Measurements from ENCODE around the gene SPRR2D. TPM values are rescaled to one million over a fixed set of nuclear protein-coding genes. Genes with fewer than 3 reads are reported as not detected.

Gene SPRR2D
- total and polyA plus RNA-seq, 2 experiments from 2014 or later, result not detected

DNA sequence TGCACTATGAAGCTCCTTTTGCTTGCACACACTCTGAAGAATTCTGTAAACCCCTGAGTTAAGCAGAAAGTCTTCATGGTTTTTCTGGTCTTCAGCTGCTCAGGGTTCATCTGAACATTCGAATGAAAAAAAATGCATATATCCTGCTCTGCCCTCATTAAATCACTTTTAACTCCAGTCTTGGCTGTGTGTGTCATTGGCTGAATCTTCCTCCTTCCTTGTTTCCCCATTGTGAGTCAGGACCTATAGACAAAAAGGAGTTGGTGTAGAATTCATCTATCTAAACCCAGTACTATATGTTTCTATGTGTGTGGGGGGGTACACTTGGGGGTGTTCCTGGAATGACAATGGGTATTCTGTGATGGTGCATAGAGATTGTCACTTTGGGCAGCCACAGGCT is 16.5 kb downstream of the SPRR2D start:
- Histone ChIP-seq H3K27me3 (ENCODE audit: insufficient read depth) (no peaks in the 10 kb centered on the region), H3K4me3 (no peak overlapping the region), H3K4me1 (ENCODE audit: insufficient read depth) (peaks cover 15% of the 10 kb centered on the region), H3F3A (replicated peaks; ENCODE audit: low read depth) (no peaks in the 10 kb centered on the region), H3K27ac (ENCODE audit: low read depth) (no peak overlapping the region), H4K20me1 (replicated peaks; ENCODE audit: insufficient read depth) (no peaks in the 10 kb centered on the region), H3K79me2 (replicated peaks; ENCODE audit: insufficient read depth) (no peaks in the 10 kb centered on the region), H3K4me2 (no peak overlapping the region), H2AFZ (no peak overlapping the region), H3K9me2 (ENCODE audit: insufficient read depth) (peaks cover 4% of the 10 kb centered on the region; the same call in 1 of the 2 replicates), H3K36me3 (ENCODE audit: insufficient read depth) (no peaks in the 10 kb centered on the region)
- no peaks in the 10 kb centered on the region for H3K36me3 Mint-ChIP-seq (ENCODE audit: low read depth)
- TF ChIP-seq, protein P1, sequence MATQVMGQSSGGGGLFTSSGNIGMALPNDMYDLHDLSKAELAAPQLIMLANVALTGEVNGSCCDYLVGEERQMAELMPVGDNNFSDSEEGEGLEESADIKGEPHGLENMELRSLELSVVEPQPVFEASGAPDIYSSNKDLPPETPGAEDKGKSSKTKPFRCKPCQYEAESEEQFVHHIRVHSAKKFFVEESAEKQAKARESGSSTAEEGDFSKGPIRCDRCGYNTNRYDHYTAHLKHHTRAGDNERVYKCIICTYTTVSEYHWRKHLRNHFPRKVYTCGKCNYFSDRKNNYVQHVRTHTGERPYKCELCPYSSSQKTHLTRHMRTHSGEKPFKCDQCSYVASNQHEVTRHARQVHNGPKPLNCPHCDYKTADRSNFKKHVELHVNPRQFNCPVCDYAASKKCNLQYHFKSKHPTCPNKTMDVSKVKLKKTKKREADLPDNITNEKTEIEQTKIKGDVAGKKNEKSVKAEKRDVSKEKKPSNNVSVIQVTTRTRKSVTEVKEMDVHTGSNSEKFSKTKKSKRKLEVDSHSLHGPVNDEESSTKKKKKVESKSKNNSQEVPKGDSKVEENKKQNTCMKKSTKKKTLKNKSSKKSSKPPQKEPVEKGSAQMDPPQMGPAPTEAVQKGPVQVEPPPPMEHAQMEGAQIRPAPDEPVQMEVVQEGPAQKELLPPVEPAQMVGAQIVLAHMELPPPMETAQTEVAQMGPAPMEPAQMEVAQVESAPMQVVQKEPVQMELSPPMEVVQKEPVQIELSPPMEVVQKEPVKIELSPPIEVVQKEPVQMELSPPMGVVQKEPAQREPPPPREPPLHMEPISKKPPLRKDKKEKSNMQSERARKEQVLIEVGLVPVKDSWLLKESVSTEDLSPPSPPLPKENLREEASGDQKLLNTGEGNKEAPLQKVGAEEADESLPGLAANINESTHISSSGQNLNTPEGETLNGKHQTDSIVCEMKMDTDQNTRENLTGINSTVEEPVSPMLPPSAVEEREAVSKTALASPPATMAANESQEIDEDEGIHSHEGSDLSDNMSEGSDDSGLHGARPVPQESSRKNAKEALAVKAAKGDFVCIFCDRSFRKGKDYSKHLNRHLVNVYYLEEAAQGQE (IDR thresholded peaks at IDR 0.05; ENCODE audit: unreplicated experiment), result no peak
- no peak for TF ChIP-seq STAT1 (IDR thresholded peaks at IDR 0.05; ENCODE audit: unreplicated experiment)
- TF ChIP-seq ZNF114 (CRISPR knock-in tag; IDR thresholded peaks at IDR 0.05), result no peak
- TF ChIP-seq, protein P2, sequence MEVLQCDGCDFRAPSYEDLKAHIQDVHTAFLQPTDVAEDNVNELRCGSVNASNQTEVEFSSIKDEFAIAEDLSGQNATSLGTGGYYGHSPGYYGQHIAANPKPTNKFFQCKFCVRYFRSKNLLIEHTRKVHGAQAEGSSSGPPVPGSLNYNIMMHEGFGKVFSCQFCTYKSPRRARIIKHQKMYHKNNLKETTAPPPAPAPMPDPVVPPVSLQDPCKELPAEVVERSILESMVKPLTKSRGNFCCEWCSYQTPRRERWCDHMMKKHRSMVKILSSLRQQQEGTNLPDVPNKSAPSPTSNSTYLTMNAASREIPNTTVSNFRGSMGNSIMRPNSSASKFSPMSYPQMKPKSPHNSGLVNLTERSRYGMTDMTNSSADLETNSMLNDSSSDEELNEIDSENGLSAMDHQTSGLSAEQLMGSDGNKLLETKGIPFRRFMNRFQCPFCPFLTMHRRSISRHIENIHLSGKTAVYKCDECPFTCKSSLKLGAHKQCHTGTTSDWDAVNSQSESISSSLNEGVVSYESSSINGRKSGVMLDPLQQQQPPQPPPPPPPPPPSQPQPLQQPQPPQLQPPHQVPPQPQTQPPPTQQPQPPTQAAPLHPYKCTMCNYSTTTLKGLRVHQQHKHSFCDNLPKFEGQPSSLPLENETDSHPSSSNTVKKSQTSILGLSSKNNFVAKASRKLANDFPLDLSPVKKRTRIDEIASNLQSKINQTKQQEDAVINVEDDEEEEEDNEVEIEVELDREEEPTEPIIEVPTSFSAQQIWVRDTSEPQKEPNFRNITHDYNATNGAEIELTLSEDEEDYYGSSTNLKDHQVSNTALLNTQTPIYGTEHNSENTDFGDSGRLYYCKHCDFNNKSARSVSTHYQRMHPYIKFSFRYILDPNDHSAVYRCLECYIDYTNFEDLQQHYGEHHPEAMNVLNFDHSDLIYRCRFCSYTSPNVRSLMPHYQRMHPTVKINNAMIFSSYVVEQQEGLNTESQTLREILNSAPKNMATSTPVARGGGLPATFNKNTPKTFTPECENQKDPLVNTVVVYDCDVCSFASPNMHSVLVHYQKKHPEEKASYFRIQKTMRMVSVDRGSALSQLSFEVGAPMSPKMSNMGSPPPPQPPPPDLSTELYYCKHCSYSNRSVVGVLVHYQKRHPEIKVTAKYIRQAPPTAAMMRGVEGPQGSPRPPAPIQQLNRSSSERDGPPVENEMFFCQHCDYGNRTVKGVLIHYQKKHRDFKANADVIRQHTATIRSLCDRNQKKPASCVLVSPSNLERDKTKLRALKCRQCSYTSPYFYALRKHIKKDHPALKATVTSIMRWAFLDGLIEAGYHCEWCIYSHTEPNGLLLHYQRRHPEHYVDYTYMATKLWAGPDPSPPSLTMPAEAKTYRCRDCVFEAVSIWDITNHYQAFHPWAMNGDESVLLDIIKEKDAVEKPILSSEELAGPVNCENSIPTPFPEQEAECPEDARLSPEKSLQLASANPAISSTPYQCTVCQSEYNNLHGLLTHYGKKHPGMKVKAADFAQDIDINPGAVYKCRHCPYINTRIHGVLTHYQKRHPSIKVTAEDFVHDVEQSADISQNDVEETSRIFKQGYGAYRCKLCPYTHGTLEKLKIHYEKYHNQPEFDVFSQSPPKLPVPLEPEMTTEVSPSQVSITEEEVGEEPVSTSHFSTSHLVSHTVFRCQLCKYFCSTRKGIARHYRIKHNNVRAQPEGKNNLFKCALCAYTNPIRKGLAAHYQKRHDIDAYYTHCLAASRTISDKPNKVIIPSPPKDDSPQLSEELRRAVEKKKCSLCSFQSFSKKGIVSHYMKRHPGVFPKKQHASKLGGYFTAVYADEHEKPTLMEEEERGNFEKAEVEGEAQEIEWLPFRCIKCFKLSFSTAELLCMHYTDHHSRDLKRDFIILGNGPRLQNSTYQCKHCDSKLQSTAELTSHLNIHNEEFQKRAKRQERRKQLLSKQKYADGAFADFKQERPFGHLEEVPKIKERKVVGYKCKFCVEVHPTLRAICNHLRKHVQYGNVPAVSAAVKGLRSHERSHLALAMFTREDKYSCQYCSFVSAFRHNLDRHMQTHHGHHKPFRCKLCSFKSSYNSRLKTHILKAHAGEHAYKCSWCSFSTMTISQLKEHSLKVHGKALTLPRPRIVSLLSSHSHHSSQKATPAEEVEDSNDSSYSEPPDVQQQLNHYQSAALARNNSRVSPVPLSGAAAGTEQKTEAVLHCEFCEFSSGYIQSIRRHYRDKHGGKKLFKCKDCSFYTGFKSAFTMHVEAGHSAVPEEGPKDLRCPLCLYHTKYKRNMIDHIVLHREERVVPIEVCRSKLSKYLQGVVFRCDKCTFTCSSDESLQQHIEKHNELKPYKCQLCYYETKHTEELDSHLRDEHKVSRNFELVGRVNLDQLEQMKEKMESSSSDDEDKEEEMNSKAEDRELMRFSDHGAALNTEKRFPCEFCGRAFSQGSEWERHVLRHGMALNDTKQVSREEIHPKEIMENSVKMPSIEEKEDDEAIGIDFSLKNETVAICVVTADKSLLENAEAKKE (CRISPR knock-in tag; IDR thresholded peaks at IDR 0.05), result no peak
- no peak for TF ChIP-seq CREB1 (CRISPR knock-in tag; IDR thresholded peaks at IDR 0.05; ENCODE audit: low read depth)
- no peak for TF ChIP-seq EZH2 (IDR thresholded peaks at IDR 0.05; ENCODE audit: low read depth, unreplicated experiment)
- TF ChIP-seq, protein P3, sequence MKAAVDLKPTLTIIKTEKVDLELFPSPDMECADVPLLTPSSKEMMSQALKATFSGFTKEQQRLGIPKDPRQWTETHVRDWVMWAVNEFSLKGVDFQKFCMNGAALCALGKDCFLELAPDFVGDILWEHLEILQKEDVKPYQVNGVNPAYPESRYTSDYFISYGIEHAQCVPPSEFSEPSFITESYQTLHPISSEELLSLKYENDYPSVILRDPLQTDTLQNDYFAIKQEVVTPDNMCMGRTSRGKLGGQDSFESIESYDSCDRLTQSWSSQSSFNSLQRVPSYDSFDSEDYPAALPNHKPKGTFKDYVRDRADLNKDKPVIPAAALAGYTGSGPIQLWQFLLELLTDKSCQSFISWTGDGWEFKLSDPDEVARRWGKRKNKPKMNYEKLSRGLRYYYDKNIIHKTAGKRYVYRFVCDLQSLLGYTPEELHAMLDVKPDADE (IDR thresholded peaks at IDR 0.05), result no peak
- peaks cover 1% of the 10 kb centered on the region; the same call in 2 of the 3 replicates for H3K9me3 Mint-ChIP-seq
- ATAC-seq, result no peak
- H3K27ac Mint-ChIP-seq, result no peak overlapping the region
- H3K4me3 Mint-ChIP-seq, result no peak overlapping the region
- peaks cover 22% of the 10 kb centered on the region for H3K4me1 Mint-ChIP-seq
- peaks cover 6% of the 10 kb centered on the region for H3K27me3 Mint-ChIP-seq (ENCODE audit: insufficient read depth, low read depth, poor library complexity)
- no peak for DNase-seq (ENCODE audit: low spot score)
